ENCODE results near the gene PASK.
A peak's percentile ranks its signal among the peaks of the same experiment; 100 is the strongest.

PASK gene

GRCh38 chr2:241126201-241126611 is 23.1 kb downstream of the PASK start:
- DNase-seq (ENCODE audit: low spot score), result peak; percentile 30

DNA sequence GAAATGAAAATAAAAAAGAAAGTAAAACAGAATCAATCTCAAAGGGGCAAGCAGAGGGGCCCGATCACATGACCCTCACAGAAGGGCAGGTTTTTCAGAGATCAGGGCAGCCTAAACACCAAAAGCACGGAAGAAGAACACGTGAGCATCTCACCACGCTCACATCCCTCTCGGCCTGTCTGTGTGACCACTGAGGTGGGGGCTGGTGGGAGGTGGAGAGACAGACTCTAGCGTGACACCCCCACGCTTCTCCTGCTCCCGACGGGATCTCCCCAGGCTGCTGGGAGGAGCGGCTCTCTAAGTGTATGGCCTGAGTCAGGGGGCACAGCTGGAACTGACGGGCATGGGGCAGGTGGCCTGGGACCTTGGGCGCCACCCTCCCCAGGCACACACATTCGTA is 23.6 kb downstream of the PASK start:
- peak; percentile 14 for DNase-seq (ENCODE audit: low spot score)

GRCh38 chr2:241123816-241124536 is 25.3 kb downstream of the PASK start:
- peak; percentile 48 for DNase-seq (ENCODE audit: low spot score)

DNA sequence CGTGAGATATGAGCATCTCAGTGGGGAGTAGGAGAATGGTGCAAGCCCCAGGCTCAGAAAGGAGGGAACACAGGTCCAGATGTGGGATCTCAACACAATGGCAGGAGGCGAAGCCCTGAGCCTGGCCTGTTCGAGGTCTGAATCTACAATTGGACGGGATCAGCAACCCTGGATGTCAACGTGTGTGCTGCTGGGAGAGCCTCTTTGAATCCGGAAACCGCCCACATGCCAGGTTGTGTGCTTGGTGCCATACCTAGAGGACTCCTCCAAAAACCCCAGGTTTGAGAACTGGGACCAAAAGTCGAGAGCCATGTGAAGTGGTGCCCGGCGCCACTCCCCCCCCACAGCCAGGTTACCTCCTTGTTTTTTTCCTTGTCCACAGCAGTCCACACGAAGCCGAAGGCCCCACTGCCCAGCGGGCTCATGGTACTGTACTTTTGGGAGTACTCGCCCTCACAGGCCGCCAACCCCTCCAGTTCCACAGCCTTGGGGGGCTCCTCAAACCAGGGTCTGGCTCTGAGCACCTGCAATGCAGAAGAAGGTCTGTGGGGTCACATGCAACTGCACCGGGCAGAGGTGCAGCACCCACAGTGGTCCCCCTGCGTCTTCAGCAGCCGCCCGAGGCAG is 26.8 kb downstream of the PASK start:
- peak; percentile 62 for DNase-seq (ENCODE audit: low spot score)

DNA sequence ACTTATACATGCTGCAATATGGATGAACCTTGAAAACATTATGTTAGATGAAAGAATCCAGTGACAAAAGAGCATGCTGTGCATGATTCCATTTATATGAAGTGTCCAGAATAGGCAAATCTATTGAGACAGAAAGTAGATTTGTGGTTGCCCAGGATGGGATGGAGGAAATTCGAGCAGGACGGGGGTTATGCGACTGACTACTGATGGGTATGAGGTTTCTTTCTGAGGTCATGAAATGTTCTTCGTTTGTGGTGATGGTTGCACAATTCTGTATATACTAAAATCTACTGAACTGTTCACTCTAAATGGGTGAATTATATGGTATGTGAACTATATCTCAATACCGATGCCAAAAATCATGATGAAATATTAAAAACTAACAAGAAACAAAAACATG is 28.3 kb downstream of the PASK start:
- no peak for DNase-seq (ENCODE audit: low spot score)

DNA sequence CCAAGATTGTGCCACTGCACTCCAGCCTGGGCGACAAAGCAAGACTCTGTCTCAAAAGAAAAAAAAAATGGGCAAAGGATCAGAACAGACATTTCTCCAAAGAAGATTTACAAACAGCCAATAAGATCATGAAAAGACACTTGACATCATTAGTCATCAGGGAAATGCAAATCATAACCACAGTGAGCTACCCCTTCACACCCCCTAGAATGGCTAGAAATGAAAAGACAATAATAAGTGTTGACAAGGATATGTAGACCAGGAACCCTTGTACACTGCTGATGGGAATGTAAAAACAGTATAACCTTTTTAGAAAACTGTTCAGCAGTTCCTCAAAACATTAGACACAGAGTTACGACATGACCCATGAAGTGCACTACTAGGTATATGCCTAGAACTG is 28.8 kb downstream of the PASK start:
- DNase-seq (ENCODE audit: low spot score), result no peak

GRCh38 chr2:241118737-241119505 is 30.4 kb downstream of the PASK start:
- peak; percentile 55 for DNase-seq (ENCODE audit: low spot score)

- DNase-seq (ENCODE audit: low spot score), result peak; percentile 34
Measured at GRCh38 chr2:241116606-241117560, 32.4 kb downstream of the PASK start.

GRCh38 chr2:241115361-241115760 is 33.9 kb downstream of the PASK start:
- DNase-seq (ENCODE audit: low spot score), result peak; percentile 41

DNA sequence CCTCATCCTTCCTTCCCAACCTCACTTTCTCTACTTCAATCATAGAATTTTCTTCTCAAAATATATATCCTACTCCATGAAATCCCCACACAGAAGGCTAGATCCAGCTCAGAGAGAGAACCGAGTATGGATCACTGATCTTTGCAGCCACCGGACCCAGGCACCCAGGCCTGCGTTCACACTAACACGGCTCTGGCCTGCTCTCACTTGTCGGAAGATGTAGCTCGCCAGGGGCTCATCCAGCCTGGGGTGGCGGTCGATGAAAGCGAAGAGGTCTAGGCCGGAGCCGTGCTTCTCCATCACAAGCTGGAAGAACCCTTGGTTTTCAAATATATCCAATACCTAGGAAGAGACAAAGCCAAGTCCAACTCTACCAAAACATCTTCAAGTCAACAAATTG is 34.4 kb downstream of the PASK start:
- peak; percentile 46 for DNase-seq (ENCODE audit: low spot score)

GRCh38 chr2:241112592-241112991 is 36.7 kb downstream of the PASK start:
- DNase-seq (ENCODE audit: low spot score), result peak; percentile 31

DNA sequence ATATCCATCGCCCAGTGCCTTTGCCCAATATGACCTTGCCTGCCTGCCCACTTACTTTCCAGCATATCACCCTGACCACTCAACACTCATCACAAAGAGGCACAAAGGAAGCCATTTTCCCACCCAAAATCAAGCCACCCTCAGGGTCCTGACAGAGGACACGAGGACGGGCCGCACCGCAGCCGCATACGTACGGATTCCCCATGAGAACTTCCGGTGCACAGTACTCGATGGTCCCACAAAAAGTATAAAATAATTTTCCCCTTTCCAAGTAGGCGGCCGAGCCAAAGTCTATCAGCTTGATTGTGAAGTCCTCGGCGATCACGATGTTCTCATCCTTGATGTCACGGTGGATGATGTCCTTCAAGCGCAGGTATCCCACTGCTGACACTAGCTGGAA is 37.2 kb downstream of the PASK start:
- DNase-seq (ENCODE audit: low spot score), result peak; percentile 9

DNA sequence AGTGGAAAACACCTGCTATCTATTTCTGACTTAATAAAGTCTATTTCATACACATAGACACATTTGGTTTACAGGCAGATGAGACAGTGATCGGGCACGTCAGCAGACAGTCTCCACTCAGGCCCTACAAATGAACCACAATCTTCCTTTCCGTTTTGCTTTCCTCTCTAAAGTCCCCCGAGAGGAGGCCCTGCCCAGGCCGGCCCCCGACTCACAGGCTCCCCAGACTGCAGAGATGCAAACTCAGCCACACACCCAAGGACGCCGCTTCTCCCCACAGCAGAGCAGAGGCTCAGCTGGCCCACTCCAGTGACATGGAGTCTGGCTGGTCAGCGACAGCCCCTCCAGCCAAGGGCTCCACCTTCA is 37.8 kb downstream of the PASK start:
- peak; percentile 25 for DNase-seq (ENCODE audit: low spot score)

DNA sequence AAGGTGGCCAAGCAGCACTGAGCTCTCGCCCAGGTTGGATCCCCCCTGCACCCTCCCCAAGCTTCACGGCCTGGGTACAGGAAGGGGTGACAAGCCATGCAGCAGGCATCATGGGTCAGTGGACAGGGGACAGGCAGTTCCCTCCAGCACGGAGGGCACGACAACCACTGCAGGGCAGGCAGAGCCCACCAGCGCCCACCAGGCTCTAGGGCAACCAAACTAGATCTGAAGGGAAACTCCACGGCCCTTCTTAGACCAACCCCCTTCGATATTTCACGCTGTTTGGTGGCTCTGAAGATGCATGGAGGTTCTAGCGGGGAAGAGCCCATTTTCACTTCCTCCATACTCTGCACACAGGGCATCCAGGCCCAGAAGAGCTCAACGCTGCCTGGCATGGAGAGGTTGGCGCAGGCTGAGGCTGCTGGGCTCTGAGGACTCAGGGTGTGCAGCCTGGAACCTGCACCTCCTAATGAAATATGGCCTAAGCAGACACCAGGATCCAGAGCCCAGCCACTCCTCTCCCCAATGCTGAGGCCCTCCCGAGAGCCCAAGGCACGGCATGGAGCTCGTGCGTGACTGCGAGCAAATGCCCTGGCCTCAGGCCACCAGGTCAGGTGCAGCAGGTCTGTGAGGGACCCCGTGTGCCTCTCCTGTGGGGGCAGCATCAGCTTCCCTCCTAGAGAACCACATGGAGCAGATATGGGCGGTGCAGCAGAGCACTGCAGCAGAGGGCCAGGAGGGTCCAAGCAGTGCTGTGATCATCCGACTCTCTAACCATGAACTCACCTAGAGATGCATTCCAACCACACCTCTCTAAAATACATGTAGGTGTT is 38.4 kb downstream of the PASK start:
- peak; percentile 53 for DNase-seq (ENCODE audit: low spot score)

- DNase-seq (ENCODE audit: low spot score), result peak; percentile 26
Measured at GRCh38 chr2:241110089-241110606, 39.1 kb downstream of the PASK start.

- peak; percentile 46 for DNase-seq (ENCODE audit: low spot score)
Measured at GRCh38 chr2:241109210-241110088, 39.8 kb downstream of the PASK start.

DNA sequence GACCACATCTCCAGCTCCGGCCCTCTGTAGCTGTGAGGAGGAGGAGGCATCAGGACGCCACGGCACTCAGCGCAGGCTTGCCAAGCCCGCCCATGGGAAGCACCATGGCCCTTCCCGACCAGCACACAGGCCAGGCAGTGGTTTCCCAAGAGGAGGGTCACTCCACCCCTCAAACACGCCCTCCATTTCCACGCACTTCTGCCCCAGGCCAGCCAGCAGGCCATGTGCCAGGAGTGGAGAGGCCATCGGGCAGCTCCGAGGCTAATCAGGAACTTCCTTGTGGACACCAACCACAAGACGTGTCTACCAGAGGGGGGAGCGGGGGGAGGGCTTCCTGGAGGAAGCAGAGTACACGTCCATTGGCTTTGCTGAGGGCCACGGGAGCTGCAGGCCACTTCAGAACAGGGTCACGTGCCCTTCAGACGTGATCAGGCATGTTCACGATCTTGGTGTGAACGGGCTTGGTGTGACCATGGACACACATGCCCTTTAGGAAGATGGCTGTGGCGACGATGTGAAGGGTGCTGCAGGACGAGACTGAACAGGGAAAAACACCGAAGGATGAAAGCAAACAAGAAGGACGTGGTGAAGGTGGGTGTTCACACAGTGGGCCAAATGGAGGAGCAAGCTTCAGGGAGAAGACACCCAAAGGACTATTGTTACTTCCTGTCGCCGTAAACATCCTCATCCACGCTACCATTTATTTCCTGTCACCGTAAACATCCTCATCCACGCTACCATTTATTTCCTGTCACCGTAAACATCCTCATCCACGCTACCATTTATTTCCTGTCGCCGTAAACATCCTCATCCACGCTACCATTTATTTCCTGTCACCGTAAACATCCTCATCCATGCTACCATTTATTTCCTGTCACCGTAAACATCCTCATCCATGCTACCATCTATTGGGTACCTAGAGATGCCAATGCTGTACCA is 40.7 kb downstream of the PASK start:
- DNase-seq (ENCODE audit: low spot score), result peak; percentile 46

GRCh38 chr2:241107031-241107783 is 42.1 kb downstream of the PASK start:
- peak; percentile 53 for DNase-seq (ENCODE audit: low spot score)

All from left forelimb (tissue), 1 donor.